Right lobe of liver (tissue), 6 donors: ENCODE data around the gene ZCCHC14. TPM values are rescaled to one million over a fixed set of nuclear protein-coding genes. Genes with fewer than 3 reads are reported as not detected.

Experiments
- ATAC-seq, 4 donors: fragments of 200-7000 bp; cut with Tn5 transposase; one replicate each; pipeline ENCODE4 v1.9.1; 2020; ENCODE audit warnings: mild to moderate bottlenecking in 4 of 4, moderate library complexity in 4 of 4
- DNase-seq, 3 donors: peaks; one replicate each; pipeline ENCODE4 v3.0.0-alpha.2; 2020
- H3K27ac ChIP-seq, 3 donors: fragments of 200-600 bp; one replicate each; pipeline ENCODE4 v1.8.0; 2022
- H3K27me3 ChIP-seq, 2 donors: fragments of 200-600 bp; one replicate each; pipeline ENCODE4 v1.8.0; 2022
- H3K36me3 ChIP-seq, 4 donors: fragments of 200-600 bp; sonication (generic) in 1 of 4; one replicate each; pipeline versions ENCODE4 v1.5.1 to v1.8.0; 2017 to 2022; ENCODE audit warnings: control low read depth in 1 of 4
- H3K4me1 ChIP-seq, 4 donors: fragments of 200-600 bp; sonication (generic) in 1 of 4; one replicate each; pipeline versions ENCODE4 v1.5.1 to v1.8.0; 2017 to 2022; ENCODE audit warnings: control low read depth in 1 of 4
- H3K4me3 ChIP-seq, 3 donors: fragments of 200-600 bp; one replicate each; pipeline ENCODE4 v1.8.0; 2022
- H3K9me3 ChIP-seq, 4 donors: fragments of 200-600 bp; sonication (generic) in 1 of 4; one replicate each; pipeline versions ENCODE4 v1.5.1 to v1.8.0; 2017 to 2022; ENCODE audit warnings: control low read depth in 1 of 4
- POLR2A ChIP-seq: fragments of 450-650 bp; IDR thresholded peaks from one replicate; pipeline ENCODE4 v1.6.1; 2017; ENCODE audit warnings: antibody characterized with exemption, mild to moderate bottlenecking
- WGBS: methylation state at CpG from one replicate; pipeline ENCODE4 v1.1.6; 2018; ENCODE audit warnings: low coverage, low lambda C conversion rate; ENCODE audit not compliant: insufficient coverage; ENCODE audit errors: missing lambda C conversion rate; 5-methylcytosine and 5-hydroxymethylcytosine counted together
- intact Hi-C, 2 donors: fragments of 100-400 bp; cut with DNase I; formaldehyde crosslinking; loops; one replicate each; pipeline versions ENCODE4 v1.11.2 to v1.14.1; 2022
- total RNA-seq, 6 experiments: library from RNA; depleted of rRNA in 2 of 6; stranded (reverse); fragments of >200 nt in 2 of 6; fragmentation: NEBNext Ultra II Directional in 3 of 6; extraction: Animal tissue kit (Norgen Biotek cat#: 25700) in 3 of 6; gene quantifications; one replicate each; pipeline versions ENCODE4 v1.1.0 to v1.2.4, GENCODE V29; 2016 to 2023
- TF ChIP-seq, protein P1 (sequence below), 4 donors: fragments of 200-600 bp in 3 of 4; fragments of 450-650 bp in 1 of 4; IDR thresholded peaks; one replicate each; pipeline versions ENCODE4 v1.5.1 to v1.8.0; 2016 to 2022; ENCODE audit warnings: antibody characterized with exemption in 4 of 4, mild to moderate bottlenecking in 2 of 4
- donor health status: DM: no; HTN: yes; CAD: no.
- donor health status: DM: no; HTN: no; CAD: no.
- donor health status: DM: no; HTN: no; CAD: no.
- donor health status: DM: no; HTN: yes; CAD: no.
- donor health status: DM: no; HTN: yes; CAD: no.

Gene ZCCHC14
- total RNA-seq, 6 experiments from 2014 or later: 12.6 to 26.5 (median 17.7) TPM

DNA sequence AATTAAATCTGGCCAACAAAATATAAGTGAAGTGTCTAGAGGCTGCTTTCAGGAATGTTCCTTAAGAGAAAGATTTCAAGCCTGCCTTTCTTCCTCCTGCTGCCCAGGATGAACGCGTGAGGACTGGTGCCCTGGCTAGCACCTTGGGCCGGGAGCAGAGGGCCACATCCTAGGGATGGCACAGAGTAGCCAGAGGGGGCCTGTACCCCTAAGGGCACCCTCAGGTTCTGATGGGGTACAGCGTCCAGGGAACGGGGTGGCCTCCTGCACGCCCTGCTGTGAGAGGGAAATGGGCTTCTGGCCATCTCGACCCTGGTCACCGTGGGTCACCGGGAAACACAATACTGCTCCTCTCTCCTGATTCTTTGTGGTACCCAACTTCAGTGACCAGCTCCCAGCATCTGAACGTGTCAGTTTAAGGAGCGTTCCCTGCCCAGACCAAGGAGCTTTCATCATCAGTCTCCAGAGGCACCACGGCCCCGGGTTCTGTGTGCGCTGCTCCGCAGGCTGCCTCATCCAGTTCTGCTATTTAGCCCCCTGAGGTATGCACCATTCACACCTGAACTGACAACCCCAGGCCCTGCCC is 60.4 kb downstream of the ZCCHC14 start:
- intact Hi-C loops: no loop called here
- DNase-seq: peak in 1 of 3 donors; percentile 11
- H3K4me1 ChIP-seq: peaks cover 0 to 7% (median 0%) of the 10 kb centered on the region in 4 donors
- no peak for ATAC-seq
- no peak overlapping the region for H3K27ac ChIP-seq
- TF ChIP-seq, protein P1, sequence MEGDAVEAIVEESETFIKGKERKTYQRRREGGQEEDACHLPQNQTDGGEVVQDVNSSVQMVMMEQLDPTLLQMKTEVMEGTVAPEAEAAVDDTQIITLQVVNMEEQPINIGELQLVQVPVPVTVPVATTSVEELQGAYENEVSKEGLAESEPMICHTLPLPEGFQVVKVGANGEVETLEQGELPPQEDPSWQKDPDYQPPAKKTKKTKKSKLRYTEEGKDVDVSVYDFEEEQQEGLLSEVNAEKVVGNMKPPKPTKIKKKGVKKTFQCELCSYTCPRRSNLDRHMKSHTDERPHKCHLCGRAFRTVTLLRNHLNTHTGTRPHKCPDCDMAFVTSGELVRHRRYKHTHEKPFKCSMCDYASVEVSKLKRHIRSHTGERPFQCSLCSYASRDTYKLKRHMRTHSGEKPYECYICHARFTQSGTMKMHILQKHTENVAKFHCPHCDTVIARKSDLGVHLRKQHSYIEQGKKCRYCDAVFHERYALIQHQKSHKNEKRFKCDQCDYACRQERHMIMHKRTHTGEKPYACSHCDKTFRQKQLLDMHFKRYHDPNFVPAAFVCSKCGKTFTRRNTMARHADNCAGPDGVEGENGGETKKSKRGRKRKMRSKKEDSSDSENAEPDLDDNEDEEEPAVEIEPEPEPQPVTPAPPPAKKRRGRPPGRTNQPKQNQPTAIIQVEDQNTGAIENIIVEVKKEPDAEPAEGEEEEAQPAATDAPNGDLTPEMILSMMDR (IDR thresholded peaks at IDR 0.05): no peak
- no peak for TF ChIP-seq POLR2A
- no peaks in the 10 kb centered on the region for H3K27me3 ChIP-seq
- H3K4me3 ChIP-seq: no peak overlapping the region
- H3K36me3 ChIP-seq: peaks cover 0 to 29% (median 8%) of the 10 kb centered on the region in 4 donors
- no peaks in the 10 kb centered on the region for H3K9me3 ChIP-seq
- WGBS: 87% methylated on average over 3 of the region's 15 CpGs

DNA sequence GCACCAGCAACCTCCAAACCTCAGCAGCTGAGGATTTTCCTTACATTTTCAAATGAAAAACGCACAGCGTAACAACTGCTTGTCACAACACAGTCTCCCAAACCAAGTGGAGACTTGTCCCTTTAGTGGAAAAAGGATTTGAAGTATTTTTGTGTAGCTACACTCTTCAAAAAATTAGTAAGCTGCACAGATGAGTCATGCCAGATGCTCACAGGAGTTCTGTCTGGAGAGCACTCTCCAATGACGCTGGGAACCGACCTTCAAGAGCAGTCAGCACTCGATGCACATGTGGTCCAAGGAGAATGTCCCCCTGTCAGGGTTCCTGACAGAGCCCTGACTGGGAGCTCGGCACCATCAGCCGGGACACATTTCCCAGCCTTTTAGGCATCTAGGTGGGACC is 60.9 kb downstream of the ZCCHC14 start:
- DNase-seq (no peak), ATAC-seq (no peak)
- TF ChIP-seq, protein P1 (IDR thresholded peaks at IDR 0.05): no peak
- TF ChIP-seq POLR2A: no peak
- H3K27ac ChIP-seq: no peak overlapping the region
- 73% methylated on average over 3 of the region's 7 CpGs for WGBS
- H3K36me3 ChIP-seq: peaks cover 0 to 33% (median 8%) of the 10 kb centered on the region in 4 donors
- H3K4me1 ChIP-seq: peaks cover 0 to 7% (median 0%) of the 10 kb centered on the region in 4 donors
- no peaks in the 10 kb centered on the region for H3K27me3 ChIP-seq
- no peaks in the 10 kb centered on the region for H3K9me3 ChIP-seq
- no peak overlapping the region for H3K4me3 ChIP-seq
- intact Hi-C loops: no loop called here

DNA sequence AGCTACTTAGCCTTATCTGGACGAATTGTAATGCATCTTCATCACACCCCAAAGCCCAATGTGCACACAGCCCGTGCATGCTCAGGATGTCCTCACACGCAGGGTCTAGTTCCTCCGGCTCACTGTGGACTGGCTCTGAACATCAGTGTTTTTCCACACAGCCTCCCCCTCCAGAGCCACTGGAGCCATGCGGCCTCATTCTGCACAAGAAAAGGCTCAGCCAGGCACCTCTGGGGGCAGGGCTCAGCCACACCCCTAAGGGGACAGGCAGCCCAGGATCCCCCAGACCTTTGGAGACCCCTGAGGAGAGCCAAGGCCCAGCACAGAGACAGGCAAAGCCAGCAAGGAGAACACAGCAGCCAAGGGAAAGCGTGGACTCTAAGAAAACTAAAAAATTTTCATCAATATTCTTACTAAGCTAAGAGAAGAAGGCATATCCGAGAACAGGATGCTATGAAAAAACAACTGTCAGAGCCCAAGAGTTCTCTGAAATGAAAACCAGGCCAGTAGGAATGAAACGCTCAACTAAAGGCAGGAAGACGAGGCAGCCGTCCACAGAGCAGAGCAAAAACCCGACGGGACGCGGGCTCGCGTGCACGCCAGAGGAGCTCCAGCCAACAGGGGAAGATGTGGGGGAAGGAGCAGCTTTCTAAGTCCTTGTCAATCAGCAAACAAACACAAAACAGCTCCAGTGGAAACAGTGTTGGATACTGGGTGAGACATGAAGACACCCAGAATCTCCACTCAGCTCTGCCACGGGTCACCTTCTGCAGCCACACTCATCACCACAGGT is 66.2 kb downstream of the ZCCHC14 start:
- H3K4me1 ChIP-seq: no peaks in the 10 kb centered on the region
- DNase-seq: peak in 1 of 3 donors; percentile 35
- no peak for TF ChIP-seq POLR2A
- TF ChIP-seq, protein P1 (IDR thresholded peaks at IDR 0.05): no peak
- H3K4me3 ChIP-seq: no peak overlapping the region
- peaks cover 0 to 47% (median 17%) of the 10 kb centered on the region in 4 donors for H3K36me3 ChIP-seq
- intact Hi-C loops: no loop called here
- no peak for ATAC-seq
- WGBS: 74% methylated on average over 12 of the region's 18 CpGs
- H3K27me3 ChIP-seq: no peaks in the 10 kb centered on the region
- H3K27ac ChIP-seq: no peak overlapping the region
- no peaks in the 10 kb centered on the region for H3K9me3 ChIP-seq

DNA sequence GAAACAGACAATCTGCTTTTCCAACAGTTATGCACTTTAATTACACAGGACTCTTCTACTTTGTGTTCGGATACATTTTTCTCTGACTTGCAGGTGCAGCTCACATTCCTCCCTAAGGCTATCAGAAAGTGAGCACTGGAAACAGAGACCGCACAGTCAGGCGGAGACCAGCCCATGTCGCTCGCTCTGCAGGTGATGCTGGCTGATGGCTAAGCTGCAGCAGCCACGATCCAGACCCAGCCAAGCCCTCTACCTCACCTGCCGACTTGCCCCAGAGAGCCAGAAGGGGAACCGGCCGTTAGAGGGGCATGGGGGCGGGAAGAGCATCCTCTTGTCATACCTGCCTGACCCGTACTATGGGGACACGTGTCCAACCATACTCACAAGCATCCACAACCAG is 66.9 kb downstream of the ZCCHC14 start:
- intact Hi-C loops: no loop called here
- DNase-seq (peak in 1 of 3 donors; percentile 32), ATAC-seq (no peak)
- Histone ChIP-seq H3K27ac (no peak overlapping the region), H3K4me3 (no peak overlapping the region), H3K36me3 (peaks cover 0 to 51% (median 19%) of the 10 kb centered on the region in 4 donors), H3K27me3 (no peaks in the 10 kb centered on the region), H3K4me1 (no peaks in the 10 kb centered on the region), H3K9me3 (no peaks in the 10 kb centered on the region)
- no peak for TF ChIP-seq POLR2A
- TF ChIP-seq, protein P1 (IDR thresholded peaks at IDR 0.05): no peak
- WGBS: 86% methylated on average over 1 of the region's 12 CpGs
